DOHH2 (cell line): Measurements from ENCODE around the gene DNAJC11.

Source experiments
- H3F3A ChIP-seq: fragments of 200-600 bp; sonication (generic), shearing (Covaris generic); 2 replicates; pipeline ENCODE4 v1.6.0; 2016; ENCODE audit warnings: antibody characterized with exemption, mild to moderate bottlenecking; ENCODE audit not compliant: control insufficient read depth, insufficient read depth
- H3K27ac ChIP-seq: fragments of 200-600 bp; sonication (generic); 2 replicates; pipeline ENCODE4 v1.5.1; 2014; ENCODE audit warnings: low read depth, mild to moderate bottlenecking, low read length, moderate library complexity
- H3K27me3 ChIP-seq: fragments of 200-600 bp; sonication (generic); 2 replicates; pipeline ENCODE4 v1.6.1; 2014; ENCODE audit warnings: mild to moderate bottlenecking, low read length, mixed read lengths; ENCODE audit not compliant: control insufficient read depth
- H3K36me3 ChIP-seq: fragments of 200-600 bp; sonication (generic); 2 replicates; pipeline ENCODE4 v1.6.1; 2014; ENCODE audit warnings: mild to moderate bottlenecking, low read length, moderate library complexity, mixed read lengths; ENCODE audit not compliant: control insufficient read depth
- H3K4me1 ChIP-seq: fragments of 200-600 bp; sonication (generic); 2 replicates; pipeline ENCODE4 v1.6.1; 2014; ENCODE audit warnings: mild to moderate bottlenecking, low read length, mixed read lengths; ENCODE audit not compliant: control insufficient read depth
- H3K4me2 ChIP-seq: fragments of 200-600 bp; sonication (generic); 2 replicates; pipeline ENCODE4 v1.6.0; 2014; ENCODE audit warnings: mild to moderate bottlenecking, low read length, moderate library complexity
- H3K4me3 ChIP-seq: fragments of 200-600 bp; sonication (generic); 2 replicates; pipeline ENCODE4 v1.5.1; 2014; ENCODE audit warnings: mild to moderate bottlenecking, low read length, mixed read lengths
- H3K79me2 ChIP-seq: fragments of 200-600 bp; sonication (generic); 2 replicates; pipeline ENCODE4 v1.6.1; 2014; ENCODE audit warnings: mild to moderate bottlenecking, low read length, mixed read lengths; ENCODE audit not compliant: control insufficient read depth
- H3K9me2 ChIP-seq: fragments of 200-600 bp; sonication (generic); replicated peaks from 2 replicates; pipeline ENCODE4 v1.6.1; 2014; ENCODE audit warnings: mild to moderate bottlenecking, low read length, mixed read lengths; ENCODE audit not compliant: control insufficient read depth
- H3K9me3 ChIP-seq: fragments of 200-600 bp; sonication (generic); 2 replicates; pipeline ENCODE4 v1.6.1; 2014; ENCODE audit warnings: antibody characterized with exemption, low read length, mixed read lengths; ENCODE audit not compliant: control insufficient read depth, insufficient read depth
- H4K20me1 ChIP-seq: fragments of 200-600 bp; sonication (generic); 2 replicates; pipeline ENCODE4 v1.6.0; 2014; ENCODE audit warnings: low read depth, mild to moderate bottlenecking, antibody characterized with exemption, low read length, moderate library complexity; ENCODE audit not compliant: control insufficient read depth, insufficient read depth
- EZH2phosphoT487 ChIP-seq: fragments of 200-600 bp; sonication (generic); IDR thresholded peaks from 2 replicates; pipeline ENCODE4 v1.6.1; 2017; ENCODE audit warnings: borderline replicate concordance, mild to moderate bottlenecking, antibody characterized with exemption, low read length, moderate library complexity, mixed read lengths
- TF ChIP-seq, protein P1 (sequence below): fragments of 200-600 bp; sonication (generic); IDR thresholded peaks from one replicate; pipeline ENCODE4 v1.5.1; 2014; ENCODE audit warnings: antibody characterized with exemption, mild to moderate bottlenecking, low read depth, low read length; ENCODE audit not compliant: poor library complexity, severe bottlenecking

DNAJC11 gene

DNA sequence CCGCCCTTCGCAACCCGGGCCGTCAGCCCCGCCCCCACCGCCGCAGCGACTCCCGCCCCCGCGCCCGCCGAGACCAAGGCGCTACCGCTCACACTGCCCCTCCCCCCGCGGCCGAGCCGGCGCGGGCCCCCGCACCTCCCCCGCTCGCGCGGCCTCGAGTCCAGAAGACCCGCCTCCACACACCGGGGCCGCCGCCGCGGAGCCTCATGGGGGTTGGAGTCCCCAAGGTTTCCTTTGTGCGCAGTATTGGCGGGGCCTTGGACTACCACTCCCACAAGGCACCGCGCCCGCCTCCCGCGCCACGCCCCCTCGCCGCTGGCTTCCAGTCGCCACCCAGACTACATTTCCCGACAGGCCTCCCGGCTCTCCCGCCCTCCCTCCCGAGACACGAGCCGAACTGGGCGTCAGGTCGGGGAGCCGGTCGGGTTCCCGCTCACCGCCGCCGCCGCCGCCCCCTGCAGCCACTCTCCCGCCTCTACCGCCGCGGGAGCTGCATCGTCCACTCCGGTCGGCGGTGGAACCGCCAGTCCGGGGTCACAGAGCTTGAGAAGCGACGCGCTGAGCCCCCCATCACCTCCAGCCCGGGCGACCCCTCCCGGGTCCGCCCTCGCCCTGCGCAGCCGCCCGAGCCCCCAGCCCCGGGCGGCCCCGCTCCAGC is 88.1 kb downstream of the DNAJC11 start, which contains the start of gene PHF13:
Gene PHF13, plus strand, starts transcription at position 371 of the 658 bp plus-strand sequence. CDS start 336 bp downstream, outside the sequence.
- Histone ChIP-seq H3K9me3 (no peaks in the 10 kb centered on the region), H3K27ac (peak within 1 kb of the TSS; percentile 32; the same call in 1 of the 2 replicates), H3F3A (peaks cover 2% of the 10 kb centered on the region; the same call in 1 of the 2 replicates), H3K9me2 (no peaks in the 10 kb centered on the region), H3K36me3 (peaks cover 11% of the 10 kb centered on the region), H3K4me2 (peak within 1 kb of the TSS; percentile 97), H3K79me2 (peaks cover 36% of the 10 kb centered on the region), H3K4me1 (peaks cover 17% of the 10 kb centered on the region), H3K27me3 (peaks cover 5% of the 10 kb centered on the region), H3K4me3 (peak within 1 kb of the TSS; percentile 84), H4K20me1 (0 out of 2 replicates have a peak, but pooled peaks cover 4% of the 10 kb centered on the region)
- TF ChIP-seq, protein P1, sequence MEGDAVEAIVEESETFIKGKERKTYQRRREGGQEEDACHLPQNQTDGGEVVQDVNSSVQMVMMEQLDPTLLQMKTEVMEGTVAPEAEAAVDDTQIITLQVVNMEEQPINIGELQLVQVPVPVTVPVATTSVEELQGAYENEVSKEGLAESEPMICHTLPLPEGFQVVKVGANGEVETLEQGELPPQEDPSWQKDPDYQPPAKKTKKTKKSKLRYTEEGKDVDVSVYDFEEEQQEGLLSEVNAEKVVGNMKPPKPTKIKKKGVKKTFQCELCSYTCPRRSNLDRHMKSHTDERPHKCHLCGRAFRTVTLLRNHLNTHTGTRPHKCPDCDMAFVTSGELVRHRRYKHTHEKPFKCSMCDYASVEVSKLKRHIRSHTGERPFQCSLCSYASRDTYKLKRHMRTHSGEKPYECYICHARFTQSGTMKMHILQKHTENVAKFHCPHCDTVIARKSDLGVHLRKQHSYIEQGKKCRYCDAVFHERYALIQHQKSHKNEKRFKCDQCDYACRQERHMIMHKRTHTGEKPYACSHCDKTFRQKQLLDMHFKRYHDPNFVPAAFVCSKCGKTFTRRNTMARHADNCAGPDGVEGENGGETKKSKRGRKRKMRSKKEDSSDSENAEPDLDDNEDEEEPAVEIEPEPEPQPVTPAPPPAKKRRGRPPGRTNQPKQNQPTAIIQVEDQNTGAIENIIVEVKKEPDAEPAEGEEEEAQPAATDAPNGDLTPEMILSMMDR: no peak
- no peak for TF ChIP-seq EZH2phosphoT487

DNA sequence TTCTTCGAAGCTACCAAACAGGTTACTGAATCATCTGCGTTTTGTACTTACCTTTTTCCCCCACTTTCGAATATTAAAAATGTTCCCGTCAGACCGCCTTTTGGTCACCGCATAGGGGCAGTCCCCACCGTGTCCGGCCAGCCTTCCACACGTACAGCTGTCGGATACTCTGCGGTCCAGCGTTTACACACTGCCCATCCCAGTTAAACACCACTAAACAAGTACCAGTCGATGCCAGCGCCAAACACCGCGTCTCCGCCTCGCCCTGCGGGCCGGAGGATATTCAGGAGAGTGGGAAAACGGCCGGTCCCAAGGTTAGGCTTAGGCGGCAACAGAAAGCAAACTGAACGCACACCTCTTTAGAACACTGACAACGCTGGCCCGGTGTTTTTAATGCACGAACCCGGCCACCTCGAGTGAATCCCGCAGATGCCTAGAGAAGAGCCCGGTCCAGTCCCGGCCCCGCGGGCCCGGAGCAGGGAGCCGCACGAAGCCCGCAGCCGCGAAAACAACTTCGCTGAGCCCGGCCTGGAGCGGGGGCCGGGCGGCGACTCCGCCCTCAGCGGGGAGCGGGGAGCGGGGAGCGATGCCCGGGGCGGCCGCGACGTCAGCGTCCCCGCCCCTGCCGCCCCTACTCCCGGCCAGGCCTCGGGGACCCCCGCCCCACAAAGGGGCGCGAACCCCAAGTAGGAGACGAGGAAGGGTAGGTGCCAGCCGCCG is 88.8 kb downstream of the DNAJC11 start:
- peaks cover 5% of the 10 kb centered on the region for H3K27me3 ChIP-seq
- peak overlapping the region; percentile 79 for H3K4me3 ChIP-seq
- H3K27ac ChIP-seq: no peak overlapping the region
- no peaks in the 10 kb centered on the region for H3K9me3 ChIP-seq
- H3F3A ChIP-seq: peaks cover 2% of the 10 kb centered on the region; the same call in 1 of the 2 replicates
- peaks cover 35% of the 10 kb centered on the region for H3K79me2 ChIP-seq
- peaks cover 17% of the 10 kb centered on the region for H3K4me1 ChIP-seq
- TF ChIP-seq, protein P1: no peak
- no peak for TF ChIP-seq EZH2phosphoT487
- peaks cover 10% of the 10 kb centered on the region for H3K36me3 ChIP-seq
- H3K4me2 ChIP-seq: peak overlapping the region; percentile 97
- H4K20me1 ChIP-seq: 0 out of 2 replicates have a peak, but pooled peaks cover 4% of the 10 kb centered on the region
- H3K9me2 ChIP-seq: no peaks in the 10 kb centered on the region

DNA sequence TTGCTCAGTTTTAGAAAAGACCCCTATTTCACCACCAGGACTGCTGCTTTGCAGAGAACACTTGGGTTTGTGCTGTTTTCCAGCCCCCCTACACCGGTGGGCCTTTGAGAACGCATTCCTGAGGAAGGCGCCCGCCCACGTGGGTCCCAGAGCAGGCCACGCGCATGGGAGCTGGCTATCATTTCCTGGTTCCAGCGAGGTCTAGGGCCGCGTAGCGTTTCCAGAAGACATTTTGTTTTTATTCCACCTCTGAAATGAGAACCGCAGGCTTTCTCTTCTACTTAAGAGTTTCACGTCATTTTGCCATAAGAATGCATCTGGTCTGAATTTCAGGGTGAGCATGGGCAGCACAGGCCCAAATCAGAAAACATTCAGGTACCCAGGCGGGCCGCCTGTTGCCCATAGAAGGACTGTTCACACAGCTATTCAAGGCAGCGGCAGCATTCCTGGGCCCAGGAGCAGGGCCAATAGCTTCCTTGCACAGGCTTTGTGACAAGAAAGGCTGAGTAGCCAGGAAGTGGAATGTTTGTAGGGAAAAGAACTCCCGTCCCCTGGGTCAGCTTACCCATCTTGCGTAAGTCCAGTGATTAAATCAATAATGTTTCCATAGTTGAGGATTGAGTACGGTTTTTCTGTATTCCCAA is 97.6 kb downstream of the DNAJC11 start:
- Histone ChIP-seq H3K27me3 (peaks cover 43% of the 10 kb centered on the region), H3K4me1 (peaks cover 44% of the 10 kb centered on the region), H3K36me3 (no peaks in the 10 kb centered on the region; the same call in 1 of the 2 replicates), H3K4me3 (no peak overlapping the region), H3K4me2 (peak overlapping the region; percentile 93), H3F3A (peaks cover 10% of the 10 kb centered on the region), H3K9me2 (no peaks in the 10 kb centered on the region), H3K27ac (no peak overlapping the region), H4K20me1 (peaks cover 10% of the 10 kb centered on the region; the same call in 1 of the 2 replicates), H3K79me2 (peaks cover 25% of the 10 kb centered on the region), H3K9me3 (no peaks in the 10 kb centered on the region)
- no peak for TF ChIP-seq EZH2phosphoT487
- TF ChIP-seq, protein P1: no peak
